Keratinocyte (primary cell): ENCODE results near the gene ARPC5L. TPM values are rescaled to one million over a fixed set of nuclear protein-coding genes. Genes with fewer than 3 reads are reported as not detected.

ENCODE experiments used
- DNase-seq: peaks from one replicate; pipeline ENCODE4 v3.0.0-alpha.2; 2011; ENCODE audit warnings: low read depth, missing footprints, low spot score
- FAIRE-seq: peaks from 2 replicates; lab custom pipeline; 2011; peaks lifted over from hg19 to GRCh38; lab: Jason Lieb, UNC
- H2AFZ ChIP-seq: 2 replicates; pipeline ENCODE4 v1.6.0; 2012; ENCODE audit warnings: low read length, control low read depth, inconsistent platforms; ENCODE audit not compliant: control insufficient read depth
- H3K27ac ChIP-seq: 2 replicates; pipeline ENCODE4 v1.5.1; 2011; ENCODE audit warnings: low read length; ENCODE audit not compliant: control insufficient read depth, insufficient read depth
- H3K27me3 ChIP-seq: 3 replicates; pipeline ENCODE4 v1.6.0; 2011; ENCODE audit warnings: low read length; ENCODE audit not compliant: control insufficient read depth, insufficient read depth; ENCODE audit errors: extremely low read depth
- H3K36me3 ChIP-seq, 2 experiments: 2 replicates in 1 of 2; 3 replicates in 1 of 2; pipeline ENCODE4 v1.5.1; 2011; ENCODE audit warnings: low read length in 2 of 2, mild to moderate bottlenecking in 1 of 2; ENCODE audit not compliant: control insufficient read depth in 2 of 2, insufficient read depth in 2 of 2; ENCODE audit errors: extremely low read depth in 1 of 2
- H3K4me1 ChIP-seq: 3 replicates; pipeline ENCODE4 v1.5.1; 2011; ENCODE audit warnings: low read length; ENCODE audit not compliant: control insufficient read depth, insufficient read depth; ENCODE audit errors: extremely low read depth
- H3K4me2 ChIP-seq: 3 replicates; pipeline ENCODE4 v1.6.0; 2011; ENCODE audit warnings: low read depth, low read length; ENCODE audit not compliant: control insufficient read depth, insufficient read depth; ENCODE audit errors: extremely low read depth
- H3K4me3 ChIP-seq, 3 experiments: fragments of 200-600 bp in 1 of 3; sonication (generic) in 1 of 3; 2 replicates in 2 of 3; 3 replicates in 1 of 3; pipeline ENCODE4 v1.5.1; 2011 to 2016; ENCODE audit warnings: low read length in 3 of 3, mild to moderate bottlenecking in 3 of 3, control low read depth in 2 of 3, inconsistent platforms in 1 of 3, low read depth in 1 of 3, mixed read lengths in 1 of 3, mixed run types in 1 of 3, moderate library complexity in 1 of 3; ENCODE audit not compliant: control insufficient read depth in 2 of 3, insufficient read depth in 2 of 3; ENCODE audit errors: extremely low read depth in 1 of 3
- H3K79me2 ChIP-seq: 2 replicates; pipeline ENCODE4 v1.6.0; 2012; ENCODE audit warnings: low read length; ENCODE audit not compliant: control insufficient read depth, insufficient read depth
- H3K9ac ChIP-seq: 3 replicates; pipeline ENCODE4 v1.6.0; 2011; ENCODE audit warnings: low read length; ENCODE audit not compliant: control insufficient read depth, insufficient read depth; ENCODE audit errors: extremely low read depth
- H3K9me1 ChIP-seq: 3 replicates; pipeline ENCODE4 v1.6.0; 2011; ENCODE audit warnings: low read length; ENCODE audit not compliant: control insufficient read depth, insufficient read depth; ENCODE audit errors: extremely low read depth
- H3K9me3 ChIP-seq: 2 replicates; pipeline ENCODE4 v1.5.1; 2012; ENCODE audit warnings: low read depth, low read length; ENCODE audit not compliant: control insufficient read depth
- H4K20me1 ChIP-seq: 3 replicates; pipeline ENCODE4 v1.6.0; 2011; ENCODE audit warnings: low read length; ENCODE audit not compliant: control insufficient read depth, insufficient read depth; ENCODE audit errors: extremely low read depth
- CTCF ChIP-seq, 3 experiments: IDR thresholded peaks in 1 of 3; conservative IDR thresholded peaks in 1 of 3; optimal IDR thresholded peaks in 1 of 3; 2 replicates in 2 of 3; 3 replicates in 1 of 3; pipeline versions ENCODE3 to v1.5.1; 2011; ENCODE audit warnings: low read length in 3 of 3, mild to moderate bottlenecking in 3 of 3, moderate library complexity in 2 of 3, control low read depth in 1 of 3, inconsistent platforms in 1 of 3; ENCODE audit not compliant: insufficient read depth in 2 of 3; ENCODE audit errors: extremely low read depth in 1 of 3
- EZH2 ChIP-seq: IDR thresholded peaks from one replicate; pipeline ENCODE4 v1.6.1; 2012; ENCODE audit warnings: inconsistent platforms, mild to moderate bottlenecking, low read length, moderate library complexity
- dilution Hi-C: fragments of 300-500 bp; cut with MboI; formaldehyde crosslinking; loops from one replicate; pipeline ENCODE4 v1.7.0; 2020; ENCODE audit warnings: low sequenced_read_pairs; ENCODE audit not compliant: extremely low pct_ligation_motif_present
- polyA plus RNA-seq, 5 experiments: library from polyadenylated mRNA; depleted of rRNA in 3 of 5; stranded (reverse) in 3 of 5; stranded (forward) in 1 of 5; unstranded in 1 of 5; fragments of >200 nt; gene quantifications; 1 replicate in 1 of 5; 2 replicates in 3 of 5; 3 replicates in 1 of 5; pipeline versions ENCODE4 v1.2.1 to v1.2.3, GENCODE V29; 2011 to 2012; ENCODE audit warnings: missing spikeins in 2 of 5, low read depth in 1 of 5, low replicate concordance in 1 of 5

Gene ARPC5L
- polyA plus RNA-seq, 1 donor (not counting 4 experiments of a cell fraction or from before 2014, with no cell fraction given), result 102 TPM

GRCh38 chr9:124852829-124853531, 8.9 kb upstream of the ARPC5L start, which contains the start of gene WDR38:
Gene WDR38 (plus strand): TSS chr9:124853460. CDS start chr9:124853532, 72 bp downstream.
- DNase-seq, result no peak
- dilution Hi-C loops, result no loop called here

GRCh38 chr9:124853605-124854143, 8.3 kb upstream of the ARPC5L start:
- peak overlapping the region; percentile 76 for H3K4me2 ChIP-seq

More at GRCh38 chr9:124852829-124853531, 8.9 kb upstream of the ARPC5L start, which contains the start of gene WDR38:
- Histone ChIP-seq H3K27ac (no peak within 1 kb of the TSS), H3K4me3 (peak within 1 kb of the TSS; percentile 31 to 52 (median 49)), H4K20me1 (peaks cover 25% of the 10 kb centered on the region), H3K4me2 (peak within 1 kb of the TSS; percentile 76), H3K9me1 (no peaks in the 10 kb centered on the region), H2AFZ (peak within 1 kb of the TSS; percentile 73), H3K79me2 (peaks cover under 1% of the 10 kb centered on the region), H3K9ac (peak within 1 kb of the TSS; percentile 61), H3K27me3 (no peaks in the 10 kb centered on the region), H3K9me3 (no peaks in the 10 kb centered on the region), H3K4me1 (peaks cover 10% of the 10 kb centered on the region), H3K36me3 (peaks cover 11 to 14% of the 10 kb centered on the region in 2 experiments)
- no peak for TF ChIP-seq EZH2
- peak in 2 of 3 experiments; percentile 83 to 90 for TF ChIP-seq CTCF (optimal IDR thresholded peaks at IDR 0.05 in 1 of 3, IDR thresholded peaks at IDR 0.05 in 1 of 3, conservative IDR thresholded peaks at IDR 0.05 in 1 of 3; ENCODE audit: extremely low read depth in 1 of 3, insufficient read depth in 2 of 3, low read length in 3 of 3)
- no peak for FAIRE-seq

More at GRCh38 chr9:124853605-124854143, 8.3 kb upstream of the ARPC5L start:
- H3K4me1 ChIP-seq, result peaks cover 13% of the 10 kb centered on the region
- no peak overlapping the region for H3K27ac ChIP-seq
- H2AFZ ChIP-seq, result no peak overlapping the region
- no peaks in the 10 kb centered on the region for H3K9me1 ChIP-seq
- peak overlapping the region; percentile 31 to 52 (median 49) for H3K4me3 ChIP-seq
- H3K36me3 ChIP-seq, result peaks cover 16 to 21% of the 10 kb centered on the region in 2 experiments
- DNase-seq, result no peak
- peak overlapping the region; percentile 61 for H3K9ac ChIP-seq
- H3K9me3 ChIP-seq, result no peaks in the 10 kb centered on the region
- TF ChIP-seq CTCF (optimal IDR thresholded peaks at IDR 0.05 in 1 of 3, IDR thresholded peaks at IDR 0.05 in 1 of 3, conservative IDR thresholded peaks at IDR 0.05 in 1 of 3; ENCODE audit: extremely low read depth in 1 of 3, insufficient read depth in 2 of 3, low read length in 3 of 3) (no peak), EZH2 (no peak)
- peaks cover 7% of the 10 kb centered on the region for H3K79me2 ChIP-seq
- H3K27me3 ChIP-seq, result no peaks in the 10 kb centered on the region
- dilution Hi-C loops, result no loop called here
- no peak for FAIRE-seq
- H4K20me1 ChIP-seq, result peaks cover 32% of the 10 kb centered on the region
